ENCODE results near the gene HES2.
"Not testable (repeated sequence)": the region's sequence is repeated elsewhere in the genome, so short reads cannot be mapped to it uniquely, and the experiment has no call there.

HES2 gene

DNA sequence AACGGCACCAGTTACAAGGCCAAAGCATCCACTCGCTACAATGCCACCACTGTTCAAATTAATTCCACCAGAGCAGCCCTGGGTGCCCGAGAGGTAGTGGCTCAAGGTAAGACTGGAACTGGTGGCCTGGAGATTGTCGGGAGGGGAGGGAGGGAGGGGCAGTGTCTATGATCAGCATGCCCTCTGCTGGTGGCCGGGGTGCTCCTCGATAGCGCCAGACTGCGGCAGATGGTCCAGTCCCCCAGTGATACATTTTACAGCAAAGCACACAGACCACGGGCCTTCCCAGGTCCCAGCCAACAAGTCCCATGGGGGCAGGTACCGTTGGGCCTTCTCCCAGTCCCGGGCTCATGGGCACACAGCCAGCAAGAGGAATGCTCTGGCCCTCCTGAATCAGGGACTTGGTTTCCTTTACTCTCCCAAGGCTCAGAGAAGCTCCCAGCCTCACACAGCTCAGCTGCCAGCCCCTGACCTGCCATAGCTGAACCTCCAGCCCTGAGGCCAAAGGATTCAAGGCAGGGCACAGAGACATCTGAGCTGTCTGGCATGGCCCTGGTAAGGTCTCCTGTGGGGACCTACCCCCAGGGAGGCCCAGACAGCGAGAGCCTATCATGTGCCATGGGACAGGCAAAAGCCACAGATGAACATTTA is 41.5 kb downstream of the HES2 start:
- H3K4me3 ChIP-seq (ENCODE audit: low read depth, low read length): no peak overlapping the region
- DNase-seq (ENCODE audit: low read depth): no peak
- TF ChIP-seq, protein P1, sequence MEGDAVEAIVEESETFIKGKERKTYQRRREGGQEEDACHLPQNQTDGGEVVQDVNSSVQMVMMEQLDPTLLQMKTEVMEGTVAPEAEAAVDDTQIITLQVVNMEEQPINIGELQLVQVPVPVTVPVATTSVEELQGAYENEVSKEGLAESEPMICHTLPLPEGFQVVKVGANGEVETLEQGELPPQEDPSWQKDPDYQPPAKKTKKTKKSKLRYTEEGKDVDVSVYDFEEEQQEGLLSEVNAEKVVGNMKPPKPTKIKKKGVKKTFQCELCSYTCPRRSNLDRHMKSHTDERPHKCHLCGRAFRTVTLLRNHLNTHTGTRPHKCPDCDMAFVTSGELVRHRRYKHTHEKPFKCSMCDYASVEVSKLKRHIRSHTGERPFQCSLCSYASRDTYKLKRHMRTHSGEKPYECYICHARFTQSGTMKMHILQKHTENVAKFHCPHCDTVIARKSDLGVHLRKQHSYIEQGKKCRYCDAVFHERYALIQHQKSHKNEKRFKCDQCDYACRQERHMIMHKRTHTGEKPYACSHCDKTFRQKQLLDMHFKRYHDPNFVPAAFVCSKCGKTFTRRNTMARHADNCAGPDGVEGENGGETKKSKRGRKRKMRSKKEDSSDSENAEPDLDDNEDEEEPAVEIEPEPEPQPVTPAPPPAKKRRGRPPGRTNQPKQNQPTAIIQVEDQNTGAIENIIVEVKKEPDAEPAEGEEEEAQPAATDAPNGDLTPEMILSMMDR (IDR thresholded peaks at IDR 0.05; ENCODE audit: low read depth, low read length, missing control alignments): no peak
- in situ Hi-C loops (cut with HindIII; ENCODE audit: low sequenced_read_pairs): no loop called here

DNA sequence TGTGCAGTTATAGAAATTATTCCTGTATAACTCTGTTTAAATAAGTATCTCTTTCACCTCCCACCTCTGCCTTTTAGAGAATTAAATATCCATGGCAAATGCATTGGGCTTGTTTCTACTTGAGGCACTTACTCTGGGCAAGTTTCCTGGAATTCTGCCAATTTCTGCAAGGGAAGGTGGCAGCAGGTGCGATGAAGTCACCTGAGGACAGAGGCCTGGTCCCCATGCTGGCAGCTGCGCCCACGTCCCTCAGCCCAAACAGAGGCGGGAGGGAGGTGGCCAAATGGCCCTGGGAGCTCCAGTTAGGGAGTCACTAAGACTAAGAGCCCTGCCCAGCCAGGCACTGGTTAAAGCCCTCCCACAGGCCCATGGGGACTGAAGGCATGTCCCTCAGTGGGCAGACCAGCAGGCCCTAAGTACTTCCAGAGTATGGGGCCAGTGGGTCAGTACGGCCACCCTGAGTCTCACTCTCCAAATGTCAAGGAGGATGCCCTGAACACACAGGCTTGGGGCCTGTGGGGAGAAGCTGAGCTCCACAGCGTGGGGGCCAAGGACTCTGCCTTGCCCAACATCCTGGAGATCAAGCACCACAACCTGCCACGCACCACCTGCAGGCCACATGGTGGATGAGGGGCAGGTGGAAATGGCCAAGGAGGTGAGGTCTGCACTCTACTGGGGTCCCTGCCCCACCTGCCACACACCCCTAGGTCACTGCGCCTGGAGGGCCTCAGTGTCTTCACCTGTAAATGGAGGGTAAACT is 45.6 kb downstream of the HES2 start:
- no peak for DNase-seq (ENCODE audit: low read depth)
- in situ Hi-C loops (cut with HindIII; ENCODE audit: low sequenced_read_pairs): no loop called here
- TF ChIP-seq, protein P1 (IDR thresholded peaks at IDR 0.05; ENCODE audit: low read depth, low read length, missing control alignments): no peak
- H3K4me3 ChIP-seq (ENCODE audit: low read depth, low read length): no peak overlapping the region

DNA sequence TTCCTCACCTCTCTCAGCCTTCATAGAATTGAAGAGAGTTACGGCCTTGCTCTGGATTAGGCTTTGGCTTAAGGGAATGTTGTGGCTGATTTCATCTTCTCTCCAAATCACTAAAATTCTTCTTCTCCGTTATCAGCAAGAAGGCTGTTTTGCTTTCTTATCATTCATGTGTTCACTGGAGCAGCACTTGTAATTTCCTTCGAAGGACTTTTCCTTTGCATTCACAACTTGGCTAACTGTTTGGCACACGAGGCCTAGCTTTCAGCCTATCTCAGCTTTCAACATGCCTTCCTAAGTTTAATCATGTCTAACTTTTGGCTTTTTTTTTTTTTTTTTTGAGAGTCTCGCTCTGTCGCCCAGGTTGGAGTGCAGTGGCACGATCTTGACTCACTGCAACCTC is 47.5 kb downstream of the HES2 start:
- H3K4me3 ChIP-seq (ENCODE audit: low read depth, low read length); in situ Hi-C loops (cut with HindIII; ENCODE audit: low sequenced_read_pairs): not testable (repeated sequence)

DNA sequence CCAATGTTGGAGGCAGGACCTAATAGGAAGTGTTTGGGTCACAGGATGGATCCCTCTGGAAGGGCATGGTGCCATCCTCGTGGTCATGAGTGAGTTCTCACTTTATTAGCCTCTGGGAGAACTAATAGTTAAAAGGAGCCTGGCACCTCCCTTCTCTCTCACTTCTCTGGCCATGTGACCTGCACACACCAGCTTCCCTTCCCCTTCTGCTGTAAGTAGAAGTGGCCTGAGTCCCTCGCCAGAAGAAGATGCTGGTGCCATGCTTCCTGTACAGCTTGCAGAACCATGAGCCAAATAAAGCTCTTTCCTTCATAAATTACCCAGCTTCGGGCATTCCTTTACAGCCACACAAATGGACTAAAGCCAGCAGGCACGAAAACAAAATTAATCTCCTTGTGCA is 49.7 kb downstream of the HES2 start:
- no peak overlapping the region for H3K4me3 ChIP-seq (ENCODE audit: low read depth, low read length)
- TF ChIP-seq, protein P1 (IDR thresholded peaks at IDR 0.05; ENCODE audit: low read depth, low read length, missing control alignments): no peak
- in situ Hi-C loops (cut with HindIII; ENCODE audit: low sequenced_read_pairs): no loop called here
- no peak for DNase-seq (ENCODE audit: low read depth)

More for the DNA sequence above, 47.5 kb downstream of the HES2 start:
- DNase-seq (ENCODE audit: low read depth): not testable (repeated sequence)

DNA sequence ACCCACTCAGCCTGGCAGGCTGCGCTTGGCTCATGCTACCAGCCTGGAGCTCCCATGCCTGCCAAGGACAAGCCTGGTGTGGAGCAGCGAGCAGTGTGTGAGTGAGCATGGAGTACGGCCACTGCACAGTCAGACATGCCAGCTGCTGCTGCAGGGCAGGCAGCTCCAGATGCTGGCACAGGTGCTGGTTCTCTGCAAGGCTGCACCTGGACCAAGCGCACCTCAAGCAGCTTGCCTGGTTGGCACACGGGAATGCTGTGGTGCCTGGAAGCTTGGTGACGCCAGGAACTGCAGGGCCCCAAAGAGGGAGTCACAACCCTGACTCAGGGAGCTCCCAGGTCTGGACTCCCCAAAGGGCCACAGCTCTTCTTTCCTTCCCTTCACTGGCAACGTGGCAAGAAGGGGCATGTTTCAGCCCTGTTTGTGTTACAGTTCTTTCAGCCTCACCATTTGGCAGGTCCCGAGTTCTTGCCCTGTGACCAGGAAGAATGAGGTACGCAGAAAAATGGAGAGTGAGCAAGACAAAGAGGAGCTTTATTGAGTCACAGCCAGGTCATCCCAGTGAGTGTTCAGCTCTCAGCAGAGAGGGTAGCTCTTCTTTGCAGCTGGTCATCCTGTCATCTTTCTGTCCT is 52.2 kb downstream of the HES2 start:
- TF ChIP-seq, protein P1 (IDR thresholded peaks at IDR 0.05; ENCODE audit: low read depth, low read length, missing control alignments): no peak
- H3K4me3 ChIP-seq (ENCODE audit: low read depth, low read length): no peak overlapping the region
- no peak for DNase-seq (ENCODE audit: low read depth)
- in situ Hi-C loops (cut with HindIII; ENCODE audit: low sequenced_read_pairs): no loop called here

DNA sequence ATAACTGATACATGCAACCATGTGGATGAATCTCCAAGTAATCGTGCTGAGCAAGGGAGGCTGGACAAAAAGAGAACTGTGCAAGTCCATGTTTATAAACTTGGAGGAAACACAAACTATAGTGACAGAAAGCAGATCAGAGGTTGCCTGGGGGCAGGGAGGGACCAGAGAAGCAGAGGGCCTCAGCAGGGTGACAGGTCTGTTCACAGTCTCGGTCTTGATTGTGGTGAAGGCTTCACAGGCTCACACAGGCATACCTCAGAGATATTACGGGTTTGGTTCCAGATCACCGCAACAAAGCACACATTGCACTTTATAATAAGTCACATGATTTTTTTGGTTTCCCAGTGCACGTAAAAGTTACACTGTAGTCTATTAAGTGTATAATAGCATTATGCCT is 54.7 kb downstream of the HES2 start:
- DNase-seq (ENCODE audit: low read depth): no peak
- no peak overlapping the region for H3K4me3 ChIP-seq (ENCODE audit: low read depth, low read length)
- in situ Hi-C loops (cut with HindIII; ENCODE audit: low sequenced_read_pairs): no loop called here
- TF ChIP-seq, protein P1 (IDR thresholded peaks at IDR 0.05; ENCODE audit: low read depth, low read length, missing control alignments): no peak
